GM21360 (cell line): Measurements from ENCODE around the gene KLHL14.

Experiments
- ATAC-seq: cut with Tn5 transposase; IDR thresholded peaks from one replicate; pipeline ENCODE4 v1.9.1; 2021; ENCODE audit warnings: mild to moderate bottlenecking, moderate library complexity; ENCODE audit not compliant: unreplicated experiment

Gene KLHL14

DNA sequence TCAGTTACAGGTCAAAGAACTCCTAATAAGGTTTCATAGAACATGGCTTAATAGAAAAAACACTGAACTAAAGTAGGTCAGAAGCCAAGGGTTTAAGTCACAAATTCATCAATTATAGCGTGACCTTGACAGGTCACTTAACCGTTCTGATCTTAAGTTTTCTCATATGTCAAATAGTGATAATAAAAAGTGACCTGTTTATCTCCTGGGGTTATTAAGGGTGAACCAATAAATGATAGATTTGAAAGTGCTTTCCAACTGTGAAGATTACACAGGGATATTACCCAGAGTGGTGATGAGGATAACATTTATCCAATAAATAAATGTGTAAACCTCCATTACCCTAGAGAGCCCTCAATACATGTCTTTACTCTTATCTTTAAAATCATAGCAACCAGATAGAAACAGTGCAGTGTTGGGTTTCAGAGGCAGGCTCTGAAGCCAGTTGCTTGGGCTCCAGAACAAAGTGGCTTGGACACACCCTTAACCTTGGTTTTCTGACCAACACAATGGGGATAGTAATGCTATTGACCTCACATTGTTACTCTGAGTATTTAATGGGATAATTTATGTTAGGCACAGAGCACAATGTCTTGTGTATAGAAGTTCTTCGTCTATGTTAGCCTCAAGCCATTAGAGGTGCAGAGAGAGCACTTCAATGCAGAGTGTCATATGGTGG lies 48.6 kb downstream of the KLHL14 start:
- ATAC-seq: no peak

DNA sequence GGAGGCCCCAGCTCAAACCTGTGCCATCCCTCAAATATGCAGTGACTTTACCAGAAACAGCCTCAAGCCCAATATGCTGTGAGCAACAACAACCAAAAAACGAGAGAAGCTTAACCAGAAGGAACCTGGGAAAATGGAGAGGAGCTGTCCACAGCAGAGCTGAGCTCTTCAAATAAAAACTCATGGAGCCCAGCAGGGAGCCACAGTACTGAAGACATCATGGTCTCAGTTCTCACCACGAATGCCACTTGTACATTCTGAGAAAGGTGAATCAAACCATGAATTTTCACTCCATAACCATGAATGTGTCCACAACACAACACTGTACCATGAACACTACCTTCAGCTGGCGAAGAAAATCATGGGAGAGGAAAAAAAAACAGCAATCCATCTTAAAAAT lies 50.5 kb downstream of the KLHL14 start:
- no peak for ATAC-seq

DNA sequence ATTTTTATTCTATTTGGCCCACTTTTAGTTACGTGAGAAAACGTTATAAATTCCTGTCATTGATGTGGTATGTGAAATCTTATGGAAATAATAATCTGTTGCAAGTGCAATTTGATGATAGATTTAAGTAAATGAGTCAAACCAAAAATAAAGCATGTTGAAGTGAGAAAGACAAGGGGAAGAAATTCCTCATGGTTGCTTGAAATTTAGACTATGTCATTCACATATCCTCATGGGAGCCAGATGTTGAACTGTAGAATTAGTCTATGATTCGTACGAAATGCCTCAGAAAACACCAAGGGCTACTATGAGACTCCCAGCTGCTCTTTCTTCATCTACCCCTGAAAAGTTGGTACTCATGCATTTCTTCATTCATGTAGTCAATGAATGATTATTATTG lies 55.7 kb downstream of the KLHL14 start:
- ATAC-seq: no peak

DNA sequence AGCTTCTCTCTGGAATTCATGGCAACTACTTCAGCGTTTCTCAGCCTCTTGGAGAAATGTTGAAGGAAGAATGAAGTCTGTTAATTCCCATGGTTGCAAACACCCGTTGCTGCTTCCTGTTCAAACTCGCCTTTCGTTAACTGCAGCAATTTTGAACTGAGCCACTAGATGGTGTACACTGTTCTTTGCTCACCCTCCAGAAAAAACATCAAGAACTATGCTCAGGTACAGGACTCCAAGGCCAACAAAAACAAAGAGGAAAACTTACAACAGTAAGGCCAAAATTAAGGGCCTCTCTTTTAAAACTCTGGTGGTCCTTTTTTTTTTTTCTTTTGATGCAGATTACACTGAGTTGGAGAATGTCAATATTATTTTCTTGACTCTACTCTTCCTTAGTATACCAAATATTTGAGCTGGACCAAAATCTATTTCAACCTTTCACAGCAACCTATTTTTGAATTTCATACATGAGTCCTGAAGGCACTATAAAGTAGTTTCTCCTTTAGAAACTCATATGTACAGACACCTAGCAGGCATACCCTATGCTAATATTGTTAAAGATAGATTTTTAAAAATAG lies 58.2 kb downstream of the KLHL14 start:
- peak; percentile 87 for ATAC-seq

DNA sequence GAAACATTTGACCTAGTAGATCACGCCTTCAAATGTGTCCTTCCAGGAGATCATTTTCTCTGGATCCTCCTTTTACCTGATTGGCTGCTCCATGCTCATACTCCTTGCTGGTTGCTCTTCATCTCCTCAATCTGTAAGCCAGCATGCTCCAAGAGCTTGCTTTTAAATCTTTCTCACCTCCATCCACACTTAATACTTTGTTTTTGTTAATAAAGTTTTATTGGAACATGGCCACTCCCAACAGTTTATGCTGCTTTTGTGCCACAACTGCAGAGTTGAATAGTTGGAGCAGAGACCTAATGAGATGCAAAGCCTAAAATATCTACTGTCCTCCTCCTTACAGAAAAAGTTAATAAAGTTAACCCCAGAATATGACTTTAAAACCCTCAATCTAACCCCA lies 60.0 kb downstream of the KLHL14 start:
- no peak for ATAC-seq

DNA sequence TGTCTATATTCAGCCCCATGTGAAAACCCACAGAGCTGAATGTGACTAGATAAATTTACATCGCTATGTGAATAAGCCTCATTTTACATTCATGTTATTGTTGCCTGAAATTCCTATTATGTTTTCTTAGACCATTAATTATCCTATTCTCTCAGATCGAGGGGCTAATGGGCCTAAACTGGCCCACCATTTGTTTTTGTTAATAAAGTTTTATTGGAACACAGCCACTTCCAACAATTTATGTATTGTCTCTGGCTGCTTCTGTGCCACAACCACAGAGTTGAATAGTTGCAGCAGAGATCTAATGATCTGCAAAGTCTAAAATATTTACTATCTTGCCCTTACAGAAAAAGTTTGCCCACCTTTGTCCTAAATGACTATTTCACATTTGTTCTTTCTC lies 61.0 kb downstream of the KLHL14 start:
- no peak for ATAC-seq

DNA sequence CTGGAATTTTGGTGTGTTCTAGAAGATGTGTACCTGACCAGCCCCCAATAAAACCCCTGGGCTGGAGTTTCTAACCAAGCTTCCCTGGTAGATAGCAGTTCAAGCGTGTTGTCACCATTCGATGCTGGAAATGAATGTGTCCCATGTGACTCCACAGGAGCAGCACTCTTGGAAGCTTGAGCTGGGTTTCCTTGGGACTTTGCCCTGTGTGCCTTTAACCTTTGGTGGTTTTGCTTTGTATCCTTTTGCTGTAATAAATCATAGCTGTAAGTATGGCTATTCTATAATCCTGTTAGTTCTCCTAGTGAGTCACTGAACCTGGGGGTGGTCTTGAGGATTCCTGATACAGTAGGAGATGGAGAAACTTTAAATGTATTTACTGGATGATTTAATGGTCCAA lies 65.2 kb downstream of the KLHL14 start:
- no peak for ATAC-seq

DNA sequence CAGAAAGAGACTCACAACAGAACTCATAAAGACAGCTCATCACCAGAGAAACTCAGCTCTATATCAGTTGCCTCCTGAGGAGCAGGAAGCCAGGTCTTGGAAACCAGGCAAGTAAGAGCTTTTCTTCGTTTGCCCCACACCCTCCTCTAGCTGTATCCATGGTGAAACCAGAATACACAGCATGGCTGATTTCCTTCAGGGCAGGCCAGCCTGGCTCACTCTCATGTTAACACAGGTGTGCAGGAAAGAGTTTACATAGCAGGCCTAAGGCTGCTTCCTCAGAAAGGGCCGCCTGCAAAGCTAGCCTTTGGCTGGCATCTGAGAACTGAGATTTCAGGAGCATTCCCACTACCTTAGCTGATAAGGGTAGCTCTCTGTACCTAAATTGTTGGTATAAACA lies 65.7 kb downstream of the KLHL14 start:
- no peak for ATAC-seq

DNA sequence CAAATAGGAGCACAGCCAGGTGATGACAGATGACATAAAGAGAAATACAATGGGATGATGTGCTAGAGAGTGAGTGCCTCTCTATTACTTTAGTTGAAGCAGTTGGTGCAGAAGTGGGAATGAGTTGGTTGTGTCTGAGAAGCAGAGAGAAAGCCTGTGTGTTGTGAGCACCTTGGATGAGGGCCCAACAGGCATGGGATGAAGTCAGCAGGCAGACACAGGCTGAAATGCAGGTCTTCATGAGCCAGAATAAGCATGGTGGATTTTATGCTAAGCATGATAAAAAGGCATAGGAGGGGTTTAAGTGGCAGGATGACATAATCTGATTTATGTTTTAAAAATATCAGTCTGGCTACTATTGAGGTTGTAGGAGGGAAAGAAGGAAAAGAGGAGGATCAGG lies 71.5 kb downstream of the KLHL14 start:
- no peak for ATAC-seq

DNA sequence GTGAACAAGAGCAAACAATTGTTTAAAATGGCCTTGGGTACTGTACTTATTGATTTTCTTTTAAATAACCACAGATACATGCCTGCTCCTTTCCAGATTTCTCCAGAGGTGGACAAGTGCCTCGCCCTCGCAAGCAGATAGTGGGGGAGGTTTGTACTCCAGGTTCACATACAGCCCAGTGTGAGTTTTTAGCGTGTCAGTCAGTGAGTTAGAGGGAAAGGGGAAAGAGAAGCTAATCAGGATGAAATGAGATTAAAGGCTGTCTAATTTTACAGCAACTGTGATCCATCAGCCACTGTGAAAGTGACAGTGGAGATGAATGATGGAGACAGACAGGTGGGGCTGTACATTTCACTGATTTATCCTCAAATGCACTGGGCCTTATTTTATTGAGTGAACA lies 74.7 kb downstream of the KLHL14 start:
- no peak for ATAC-seq

DNA sequence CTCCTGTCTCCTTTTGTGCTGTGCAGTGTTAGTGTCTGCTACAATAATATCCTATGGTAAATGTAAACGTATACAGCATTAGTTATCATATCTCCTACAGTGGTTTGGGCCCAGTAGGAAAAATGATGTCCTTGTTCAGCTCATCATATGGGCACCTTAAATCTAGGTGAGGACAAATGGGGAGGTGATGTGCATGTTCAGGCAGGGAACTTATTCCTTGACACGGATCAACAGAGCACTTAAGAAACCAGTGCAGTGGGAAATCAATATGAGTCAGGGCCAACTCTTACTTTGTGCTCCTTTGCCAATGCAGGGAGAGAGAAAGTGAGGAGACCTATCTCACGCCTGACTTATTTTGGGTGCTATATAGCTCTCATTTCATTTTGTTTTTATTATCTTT lies 76.4 kb downstream of the KLHL14 start:
- no peak for ATAC-seq

DNA sequence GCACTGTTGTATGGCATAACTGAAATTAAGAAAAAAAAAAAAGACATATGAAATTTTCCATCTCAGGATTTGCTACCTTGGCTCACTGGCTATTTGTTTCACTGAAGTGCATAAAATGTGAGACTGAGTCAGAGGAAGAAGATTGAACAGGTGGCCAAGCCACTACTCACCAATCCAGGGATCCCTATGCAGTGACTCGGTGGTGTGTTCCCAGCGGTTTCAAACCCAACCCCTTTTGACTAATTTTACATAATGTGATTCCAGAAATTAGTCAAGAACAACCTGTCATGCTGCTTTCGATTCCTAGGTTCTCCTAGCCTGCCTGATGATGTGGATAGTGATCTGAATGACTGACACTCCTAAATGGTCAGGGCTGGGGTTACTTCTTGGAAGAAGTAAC lies 77.3 kb downstream of the KLHL14 start:
- no peak for ATAC-seq

DNA sequence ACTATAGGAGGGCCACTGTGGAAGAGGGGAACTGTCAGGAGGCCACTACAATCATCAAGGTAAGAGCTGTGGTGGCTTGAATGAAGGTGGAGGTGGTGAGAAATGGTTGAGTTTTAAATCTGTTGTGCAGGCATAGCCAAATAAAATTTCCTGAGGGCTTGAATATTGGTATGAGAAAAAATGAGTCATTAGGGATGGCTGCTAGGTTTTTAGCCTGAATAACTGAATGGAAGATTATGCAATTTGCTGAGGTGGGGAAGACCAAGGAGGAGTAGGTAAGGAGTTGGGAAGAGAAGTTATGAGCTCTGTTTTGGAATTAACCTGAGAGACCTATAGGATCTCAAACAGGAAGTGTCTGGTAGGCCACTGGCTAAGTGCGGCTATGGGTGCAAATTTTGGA lies 84.0 kb downstream of the KLHL14 start:
- no peak for ATAC-seq

DNA sequence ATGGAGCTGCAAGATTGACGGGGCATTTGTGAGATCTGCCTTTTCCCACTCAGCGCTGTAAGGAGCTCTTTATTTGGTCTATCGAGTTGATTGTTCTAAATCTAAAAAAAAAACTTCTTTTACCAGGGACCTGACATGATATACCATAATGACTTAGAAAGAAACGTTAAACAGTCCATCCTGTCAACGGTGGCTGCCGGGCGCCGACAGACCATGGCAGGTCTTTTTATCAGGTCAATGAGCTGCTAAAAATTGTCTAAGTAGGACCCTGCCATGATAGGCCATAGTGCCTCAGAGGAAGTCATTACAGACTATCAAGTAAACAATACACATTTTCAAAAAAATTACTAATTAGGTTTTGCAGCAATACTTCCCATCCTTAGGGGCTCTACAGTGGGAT lies 87.9 kb downstream of the KLHL14 start:
- ATAC-seq: no peak

DNA sequence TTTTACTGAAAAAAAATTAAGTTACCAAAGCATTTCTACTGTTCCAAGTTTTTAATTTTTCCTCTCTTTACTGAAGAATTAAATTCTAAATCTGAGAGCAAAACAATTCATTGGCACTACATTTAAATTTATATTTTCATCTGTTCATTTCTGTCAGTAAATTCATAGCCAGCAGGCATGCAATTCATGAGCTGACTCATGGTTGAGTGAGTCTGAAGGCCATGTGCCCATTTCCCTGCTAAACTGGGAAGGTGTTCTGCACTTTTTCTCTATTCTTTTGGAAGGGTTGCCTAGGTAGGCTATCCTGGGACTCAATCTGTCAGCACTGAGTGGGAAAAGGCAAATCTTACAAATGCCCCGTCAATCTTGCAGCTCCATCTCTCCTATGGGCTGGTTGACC lies 88.7 kb downstream of the KLHL14 start:
- ATAC-seq: no peak

DNA sequence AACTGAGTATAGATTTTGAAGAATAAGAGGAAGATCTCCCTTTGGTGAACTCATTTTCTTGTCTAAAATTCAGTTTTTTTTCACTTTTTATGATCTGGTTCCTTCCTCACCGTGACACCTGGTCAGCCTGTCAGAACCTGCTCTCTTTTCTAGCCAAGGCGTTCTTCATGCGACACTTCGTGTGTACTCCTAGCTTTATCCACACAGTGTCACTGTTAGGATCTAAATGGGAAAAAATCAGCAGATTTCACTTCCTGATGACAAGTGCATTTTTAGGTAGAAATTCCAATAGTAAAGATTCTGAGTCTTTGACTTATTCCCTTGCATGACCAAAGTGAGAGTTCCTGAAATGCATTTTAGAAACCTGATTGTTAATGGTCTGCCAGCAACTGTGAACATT lies 89.8 kb downstream of the KLHL14 start:
- no peak for ATAC-seq

DNA sequence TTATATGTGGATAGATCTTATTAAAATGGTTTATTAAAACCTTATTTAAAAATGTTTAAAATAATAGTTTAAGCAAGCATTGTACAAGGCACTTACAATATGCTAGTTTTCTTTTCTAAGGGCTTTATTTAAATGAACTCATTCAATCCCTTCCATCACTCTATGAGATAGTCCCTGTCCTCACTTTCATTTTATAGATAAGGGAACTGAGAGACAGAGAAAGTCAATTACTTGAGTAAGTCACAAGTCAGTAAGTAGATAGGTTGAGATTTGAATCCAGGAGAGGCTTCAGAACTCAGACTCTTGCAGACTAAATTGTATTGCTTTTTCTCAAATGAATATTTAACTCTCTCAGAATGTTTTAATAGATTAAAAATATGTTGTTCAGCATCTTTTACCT lies 95.2 kb downstream of the KLHL14 start:
- ATAC-seq: no peak

DNA sequence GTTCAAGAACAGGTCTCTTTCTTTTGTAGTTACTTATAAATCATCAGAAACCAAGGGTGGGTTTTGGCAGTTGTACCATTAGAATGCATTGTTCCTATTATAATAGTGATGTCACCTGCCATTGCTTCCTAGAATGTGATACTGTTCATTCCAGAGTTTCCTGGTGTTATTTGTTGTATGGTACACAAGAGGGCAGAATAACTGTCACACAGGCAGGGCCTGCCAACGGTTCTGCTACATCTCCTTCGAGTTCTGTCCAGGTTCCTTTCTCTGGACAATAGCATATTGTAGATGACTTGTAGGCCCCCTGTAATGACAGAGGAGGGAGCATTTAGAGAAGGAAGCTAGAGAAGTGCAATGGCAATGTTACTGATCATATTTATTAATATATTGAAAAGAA lies 98.3 kb downstream of the KLHL14 start:
- ATAC-seq: no peak

DNA sequence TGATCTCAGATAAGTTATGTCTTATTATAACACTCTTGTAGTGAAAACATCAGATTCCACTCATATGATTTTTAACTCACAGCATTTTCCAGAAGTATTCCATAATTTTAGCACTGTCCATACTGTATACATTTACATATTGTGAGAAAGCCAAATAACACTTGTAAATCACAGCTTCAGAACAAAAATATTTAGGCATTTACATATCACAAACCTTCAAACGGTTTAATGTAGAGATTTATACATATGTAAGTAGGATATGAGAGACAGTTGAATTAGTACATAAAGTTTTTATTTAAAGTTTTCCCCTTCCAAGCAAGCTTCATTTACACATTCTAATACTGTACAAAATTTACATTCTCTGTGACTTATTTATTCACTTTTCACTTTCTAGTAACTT lies 100.4 kb downstream of the KLHL14 start:
- no peak for ATAC-seq

DNA sequence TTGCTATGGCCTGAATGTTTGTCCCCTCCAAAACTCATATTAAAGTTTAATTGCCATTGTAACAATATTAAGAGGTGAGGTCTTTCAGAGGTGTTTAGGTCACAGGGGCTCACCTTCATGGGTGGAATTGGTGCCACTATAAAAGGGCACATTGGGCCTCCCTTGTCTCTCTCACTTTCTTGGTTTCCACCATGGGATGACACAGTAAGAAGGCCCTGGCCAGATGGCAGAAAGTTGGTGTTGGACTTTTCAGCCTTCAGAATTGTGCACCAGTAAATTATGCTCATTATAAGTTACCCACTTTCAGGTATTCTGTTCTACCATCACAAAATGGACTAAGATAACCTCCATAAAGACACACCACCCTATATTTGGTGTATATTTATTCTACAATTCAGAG lies 102.1 kb downstream of the KLHL14 start:
- no peak for ATAC-seq

DNA sequence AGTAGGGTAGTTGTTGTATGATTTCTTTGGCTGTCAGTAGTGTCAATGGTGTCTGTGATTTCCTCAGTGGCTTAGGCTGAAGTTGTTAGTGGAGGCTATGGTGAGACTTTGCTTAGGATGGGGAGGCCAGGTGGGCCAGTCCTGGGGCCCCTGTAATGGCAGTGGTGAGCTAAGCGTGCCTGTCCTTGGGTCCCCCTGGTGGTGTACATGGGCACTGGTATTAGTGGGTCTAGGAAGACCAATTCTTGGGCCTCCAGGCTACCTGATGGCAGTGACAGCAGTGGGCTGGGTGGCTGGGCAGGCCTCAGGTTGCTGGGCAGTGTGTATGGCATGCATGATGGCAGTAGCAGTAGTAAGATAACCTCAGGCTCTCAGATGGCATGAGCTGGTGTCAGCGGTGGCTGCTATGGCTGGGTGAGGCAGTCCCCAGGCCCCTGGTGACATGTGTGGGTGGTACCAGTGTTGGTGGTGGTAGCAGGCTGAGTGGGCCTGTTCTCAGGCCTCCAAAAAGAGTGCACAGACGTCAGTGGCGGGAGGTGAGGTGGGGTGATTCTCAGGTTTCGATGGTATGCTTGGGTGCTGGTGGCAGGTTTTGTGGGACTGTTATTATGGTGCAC lies 103.2 kb downstream of the KLHL14 start:
- no peak for ATAC-seq

DNA sequence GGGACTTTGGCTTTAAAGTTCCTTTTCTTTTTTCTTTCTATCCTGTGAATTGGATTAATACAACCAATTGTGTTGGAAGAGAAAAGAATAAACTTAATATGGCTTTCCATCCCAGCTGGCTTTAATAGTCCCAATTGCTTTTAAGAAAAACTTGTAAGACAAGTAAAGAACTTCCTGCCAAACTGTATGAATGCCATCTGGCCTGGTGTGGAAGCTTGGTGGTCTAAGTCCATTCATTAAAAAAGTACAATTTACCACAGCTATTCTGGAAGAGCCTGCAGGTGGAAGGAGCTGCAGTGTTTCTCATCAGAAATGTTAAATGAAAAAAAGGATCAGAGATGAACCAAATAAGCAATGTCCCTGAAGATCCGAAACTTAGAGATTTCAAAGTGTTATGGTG lies 103.9 kb downstream of the KLHL14 start:
- no peak for ATAC-seq
